Activated CD4-positive, alpha-beta memory T cell treated with anti-CD3 and anti-CD28 coated beads for 36 hours (primary cell): ENCODE data around the gene C1RL. TPM values are rescaled to one million over a fixed set of nuclear protein-coding genes. Genes with fewer than 3 reads are reported as not detected.

Experiments
- CTCF ChIA-PET: fragments of 350-600 bp; sonication (Branson Sonifier 250); formaldehyde crosslinking; loops from one replicate; lab custom pipeline; 2021; ENCODE audit warnings: antibody characterized with exemption, inconsistent platforms; lab: Charles Lee
- POLR2A ChIA-PET: fragments of 350-600 bp; sonication (Branson Sonifier 250); formaldehyde crosslinking; loops from one replicate; lab custom pipeline; 2021; ENCODE audit warnings: antibody characterized with exemption; lab: Charles Lee
- DNase-seq: peaks from one replicate; pipeline ENCODE4 v3.0.0-alpha.2; 2020
- H3K27ac Mint-ChIP-seq: one replicate; pipeline ENCODE4 v1.8.0; 2021; ENCODE audit warnings: mixed read lengths
- H3K27me3 Mint-ChIP-seq: one replicate; pipeline ENCODE4 v1.8.0; 2021; ENCODE audit warnings: mixed read lengths
- H3K36me3 Mint-ChIP-seq: one replicate; pipeline ENCODE4 v1.8.0; 2021; ENCODE audit warnings: mixed read lengths
- H3K4me1 Mint-ChIP-seq: one replicate; pipeline ENCODE4 v1.8.0; 2021; ENCODE audit warnings: low read depth, mixed read lengths
- H3K4me3 Mint-ChIP-seq: one replicate; pipeline ENCODE4 v1.8.0; 2021; ENCODE audit warnings: mild to moderate bottlenecking, mixed read lengths
- H3K9me3 Mint-ChIP-seq: one replicate; pipeline ENCODE4 v1.8.0; 2021; ENCODE audit warnings: mixed read lengths
- intact Hi-C: fragments of 100-400 bp; cut with micrococcal nuclease; formaldehyde crosslinking; loops from one replicate; pipeline ENCODE4 v1.15.1; 2023
- total RNA-seq, 2 experiments: library from RNA; stranded (reverse); gene quantifications; one replicate each; pipeline ENCODE4 v1.2.3, GENCODE V29; 2021

The C1RL gene
- total RNA-seq, 2 experiments from 2014 or later, result 17.1 to 22.6 TPM

- Mint-ChIP-seq H3K9me3 (no peaks in the 10 kb centered on the region), H3K27me3 (no peaks in the 10 kb centered on the region), H3K36me3 (no peaks in the 10 kb centered on the region), H3K27ac (no peak overlapping the region), H3K4me3 (no peak overlapping the region), H3K4me1 (no peaks in the 10 kb centered on the region)
- intact Hi-C loops, result no loop called here
- DNase-seq, result no peak
- CTCF ChIA-PET, result no interaction called here
- POLR2A ChIA-PET, result no interaction called here
Observed at GRCh38 chr12:7069386-7069785, 39.6 kb downstream of the C1RL start.

- no peaks in the 10 kb centered on the region for H3K9me3 Mint-ChIP-seq
- POLR2A ChIA-PET, result no interaction called here
- CTCF ChIA-PET, result no interaction called here
- no peak for DNase-seq
- H3K27ac Mint-ChIP-seq, result no peak overlapping the region
- intact Hi-C loops, result no loop called here
- H3K36me3 Mint-ChIP-seq, result no peaks in the 10 kb centered on the region
- no peaks in the 10 kb centered on the region for H3K27me3 Mint-ChIP-seq
- no peaks in the 10 kb centered on the region for H3K4me1 Mint-ChIP-seq
- H3K4me3 Mint-ChIP-seq, result no peak overlapping the region
Observed at GRCh38 chr12:7068994-7069346, 40.0 kb downstream of the C1RL start.

- DNase-seq, result no peak
- H3K27me3 Mint-ChIP-seq, result no peaks in the 10 kb centered on the region
- ChIA-PET POLR2A (no interaction called here), CTCF (no interaction called here)
- no peak overlapping the region for H3K27ac Mint-ChIP-seq
- intact Hi-C loops, result no loop called here
- no peaks in the 10 kb centered on the region for H3K36me3 Mint-ChIP-seq
- H3K9me3 Mint-ChIP-seq, result no peaks in the 10 kb centered on the region
- no peaks in the 10 kb centered on the region for H3K4me1 Mint-ChIP-seq
- H3K4me3 Mint-ChIP-seq, result no peak overlapping the region
Observed at GRCh38 chr12:7068240-7068993, 40.6 kb downstream of the C1RL start.

GRCh38 chr12:7067096-7067495, 41.9 kb downstream of the C1RL start:
- no peak for DNase-seq
- Mint-ChIP-seq H3K4me1 (no peaks in the 10 kb centered on the region), H3K27ac (no peak overlapping the region), H3K4me3 (no peak overlapping the region), H3K36me3 (no peaks in the 10 kb centered on the region), H3K9me3 (no peaks in the 10 kb centered on the region), H3K27me3 (no peaks in the 10 kb centered on the region)
- POLR2A ChIA-PET, result no interaction called here
- intact Hi-C loops, result no loop called here
- CTCF ChIA-PET, result no interaction called here

GRCh38 chr12:7066596-7066995, 42.4 kb downstream of the C1RL start:
- H3K4me3 Mint-ChIP-seq, result no peak overlapping the region
- no peak overlapping the region for H3K27ac Mint-ChIP-seq
- no peaks in the 10 kb centered on the region for H3K27me3 Mint-ChIP-seq
- POLR2A ChIA-PET, result no interaction called here
- no peaks in the 10 kb centered on the region for H3K9me3 Mint-ChIP-seq
- intact Hi-C loops, result no loop called here
- CTCF ChIA-PET, result no interaction called here
- H3K36me3 Mint-ChIP-seq, result no peaks in the 10 kb centered on the region
- H3K4me1 Mint-ChIP-seq, result no peaks in the 10 kb centered on the region
- no peak for DNase-seq

GRCh38 chr12:7065073-7065623, 43.9 kb downstream of the C1RL start:
- H3K27ac Mint-ChIP-seq, result no peak overlapping the region
- no peak overlapping the region for H3K4me3 Mint-ChIP-seq
- H3K36me3 Mint-ChIP-seq, result no peaks in the 10 kb centered on the region
- H3K4me1 Mint-ChIP-seq, result no peaks in the 10 kb centered on the region
- peaks cover 6% of the 10 kb centered on the region for H3K27me3 Mint-ChIP-seq
- DNase-seq, result no peak
- CTCF ChIA-PET, result no interaction called here
- POLR2A ChIA-PET, result no interaction called here
- H3K9me3 Mint-ChIP-seq, result no peaks in the 10 kb centered on the region
- intact Hi-C loops, result no loop called here

GRCh38 chr12:7064516-7064915, 44.5 kb downstream of the C1RL start:
- H3K4me3 Mint-ChIP-seq, result no peak overlapping the region
- H3K36me3 Mint-ChIP-seq, result no peaks in the 10 kb centered on the region
- ChIA-PET CTCF (no interaction called here), POLR2A (no interaction called here)
- H3K4me1 Mint-ChIP-seq, result no peaks in the 10 kb centered on the region
- H3K9me3 Mint-ChIP-seq, result no peaks in the 10 kb centered on the region
- H3K27ac Mint-ChIP-seq, result no peak overlapping the region
- no peak for DNase-seq
- peaks cover 11% of the 10 kb centered on the region for H3K27me3 Mint-ChIP-seq
- intact Hi-C loops, result no loop called here

GRCh38 chr12:7061596-7061995, 47.4 kb downstream of the C1RL start:
- peaks cover 16% of the 10 kb centered on the region for H3K27me3 Mint-ChIP-seq
- intact Hi-C loops, result no loop called here

GRCh38 chr12:7061138-7061537, 47.9 kb downstream of the C1RL start:
- H3K27ac Mint-ChIP-seq, result no peak overlapping the region
- ChIA-PET CTCF (no interaction called here), POLR2A (no interaction called here)
- H3K4me3 Mint-ChIP-seq, result no peak overlapping the region
- H3K4me1 Mint-ChIP-seq, result no peaks in the 10 kb centered on the region
- H3K9me3 Mint-ChIP-seq, result no peaks in the 10 kb centered on the region
- intact Hi-C loops, result no loop called here
- H3K27me3 Mint-ChIP-seq, result peaks cover 16% of the 10 kb centered on the region
- no peak for DNase-seq
- no peaks in the 10 kb centered on the region for H3K36me3 Mint-ChIP-seq

More at GRCh38 chr12:7061596-7061995, 47.4 kb downstream of the C1RL start:
- H3K36me3 Mint-ChIP-seq, result no peaks in the 10 kb centered on the region
- H3K4me1 Mint-ChIP-seq, result no peaks in the 10 kb centered on the region
- H3K9me3 Mint-ChIP-seq, result no peaks in the 10 kb centered on the region
- H3K27ac Mint-ChIP-seq, result no peak overlapping the region
- DNase-seq, result no peak
- H3K4me3 Mint-ChIP-seq, result no peak overlapping the region
- POLR2A ChIA-PET, result no interaction called here
- CTCF ChIA-PET, result no interaction called here

- Mint-ChIP-seq H3K9me3 (no peaks in the 10 kb centered on the region), H3K27ac (no peak within 1 kb of the TSS), H3K4me3 (no peak within 1 kb of the TSS), H3K4me1 (no peaks in the 10 kb centered on the region), H3K36me3 (no peaks in the 10 kb centered on the region), H3K27me3 (peaks cover 16% of the 10 kb centered on the region)
- DNase-seq, result no peak
- ChIA-PET POLR2A (no interaction called here), CTCF (no interaction called here)
- intact Hi-C loops, result no loop called here
Observed at GRCh38 chr12:7060353-7060954, 48.6 kb downstream of the C1RL start, which contains the start of gene C1S. C1S (plus strand) TSS chr12:7060718; CDS start chr12:7061913, 1,195 bp downstream.

- no peak for DNase-seq
- H3K4me3 Mint-ChIP-seq, result no peak overlapping the region
- no peaks in the 10 kb centered on the region for H3K9me3 Mint-ChIP-seq
- no peak overlapping the region for H3K27ac Mint-ChIP-seq
- CTCF ChIA-PET, result no interaction called here
- no peaks in the 10 kb centered on the region for H3K36me3 Mint-ChIP-seq
- intact Hi-C loops, result no loop called here
- no peaks in the 10 kb centered on the region for H3K4me1 Mint-ChIP-seq
- POLR2A ChIA-PET, result no interaction called here
- peaks cover 17% of the 10 kb centered on the region for H3K27me3 Mint-ChIP-seq
Observed at GRCh38 chr12:7059780-7060179, 49.2 kb downstream of the C1RL start.

- H3K27me3 Mint-ChIP-seq, result peaks cover 19% of the 10 kb centered on the region
- no peak overlapping the region for H3K27ac Mint-ChIP-seq
- CTCF ChIA-PET, result no interaction called here
- H3K4me3 Mint-ChIP-seq, result no peak overlapping the region
- no peak for DNase-seq
- no peaks in the 10 kb centered on the region for H3K36me3 Mint-ChIP-seq
- POLR2A ChIA-PET, result no interaction called here
- no peaks in the 10 kb centered on the region for H3K4me1 Mint-ChIP-seq
- no peaks in the 10 kb centered on the region for H3K9me3 Mint-ChIP-seq
- intact Hi-C loops, result no loop called here
Observed at GRCh38 chr12:7058850-7059395, 50.1 kb downstream of the C1RL start.
